Measurements from ENCODE around the gene LGALS7.
A peak's percentile ranks its signal among the peaks of the same experiment; 100 is the strongest.

LGALS7 gene

DNA sequence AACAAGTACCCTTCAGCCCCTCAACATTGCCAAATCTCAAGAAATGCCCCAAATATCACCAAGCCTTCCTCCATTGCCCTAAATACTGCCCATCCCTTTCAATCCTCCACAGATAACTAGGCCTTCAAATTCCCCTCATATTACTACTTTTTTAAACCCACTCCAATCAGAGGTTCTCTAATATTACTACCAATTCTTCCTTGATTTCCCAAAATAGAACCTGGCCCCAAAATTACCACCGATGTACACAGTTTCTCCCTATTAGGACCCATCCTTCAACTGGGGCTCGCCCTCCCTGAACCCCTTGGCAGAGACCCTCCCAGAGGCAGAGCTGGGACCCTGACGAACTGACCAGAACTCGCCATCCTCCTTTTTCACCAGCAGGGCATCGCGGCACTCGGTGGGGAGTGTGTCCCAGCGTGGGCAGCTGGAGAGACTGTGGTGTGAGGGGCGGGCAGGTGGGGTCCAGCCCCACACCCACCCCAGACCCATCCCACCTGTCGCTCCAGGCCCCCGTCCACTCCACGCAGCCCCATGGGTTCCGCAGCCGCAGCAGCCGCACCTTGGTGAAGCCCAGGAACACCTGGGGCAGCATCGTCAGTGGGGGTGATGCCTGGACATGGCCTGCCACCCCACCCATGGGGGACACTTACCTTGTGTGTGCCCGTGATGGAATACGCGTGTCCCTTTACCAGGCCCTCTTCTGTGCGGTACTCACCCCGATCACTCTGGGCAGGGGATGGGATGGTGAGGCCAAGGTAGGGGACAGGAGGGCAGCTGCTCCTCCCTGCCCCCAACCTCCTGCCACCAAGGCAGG is 35.2 kb downstream of the LGALS7 start:
- DNase-seq = no peak

DNA sequence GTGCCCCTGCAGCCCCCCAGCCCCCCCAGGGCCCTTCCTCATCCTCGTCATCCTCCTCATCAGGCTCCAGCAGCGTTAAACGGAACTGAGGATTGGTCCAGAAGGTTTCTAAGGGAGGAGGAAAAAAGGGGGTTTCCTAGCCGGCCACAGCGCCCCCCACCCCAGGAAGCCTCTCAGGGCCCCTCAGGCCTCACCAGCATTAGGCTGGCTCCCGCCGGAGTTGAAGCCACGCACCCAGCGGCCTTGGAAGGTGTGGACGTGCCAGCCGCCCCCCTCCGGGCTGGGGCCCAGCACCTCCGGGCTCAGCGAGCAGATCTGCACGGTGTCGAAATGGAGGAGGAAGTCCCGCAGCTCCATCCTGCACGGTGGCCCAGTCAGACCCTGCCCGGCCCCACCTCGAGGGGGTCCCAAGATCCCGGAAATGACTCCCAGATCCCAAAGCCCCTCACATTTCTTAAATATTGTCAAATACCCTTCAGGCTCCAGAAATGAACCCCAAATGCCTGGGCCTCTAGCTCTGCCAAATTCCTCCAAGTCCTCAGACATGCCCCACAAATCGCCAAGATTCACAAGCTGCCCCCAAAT is 35.9 kb downstream of the LGALS7 start:
- DNase-seq = peak; percentile 0

DNA sequence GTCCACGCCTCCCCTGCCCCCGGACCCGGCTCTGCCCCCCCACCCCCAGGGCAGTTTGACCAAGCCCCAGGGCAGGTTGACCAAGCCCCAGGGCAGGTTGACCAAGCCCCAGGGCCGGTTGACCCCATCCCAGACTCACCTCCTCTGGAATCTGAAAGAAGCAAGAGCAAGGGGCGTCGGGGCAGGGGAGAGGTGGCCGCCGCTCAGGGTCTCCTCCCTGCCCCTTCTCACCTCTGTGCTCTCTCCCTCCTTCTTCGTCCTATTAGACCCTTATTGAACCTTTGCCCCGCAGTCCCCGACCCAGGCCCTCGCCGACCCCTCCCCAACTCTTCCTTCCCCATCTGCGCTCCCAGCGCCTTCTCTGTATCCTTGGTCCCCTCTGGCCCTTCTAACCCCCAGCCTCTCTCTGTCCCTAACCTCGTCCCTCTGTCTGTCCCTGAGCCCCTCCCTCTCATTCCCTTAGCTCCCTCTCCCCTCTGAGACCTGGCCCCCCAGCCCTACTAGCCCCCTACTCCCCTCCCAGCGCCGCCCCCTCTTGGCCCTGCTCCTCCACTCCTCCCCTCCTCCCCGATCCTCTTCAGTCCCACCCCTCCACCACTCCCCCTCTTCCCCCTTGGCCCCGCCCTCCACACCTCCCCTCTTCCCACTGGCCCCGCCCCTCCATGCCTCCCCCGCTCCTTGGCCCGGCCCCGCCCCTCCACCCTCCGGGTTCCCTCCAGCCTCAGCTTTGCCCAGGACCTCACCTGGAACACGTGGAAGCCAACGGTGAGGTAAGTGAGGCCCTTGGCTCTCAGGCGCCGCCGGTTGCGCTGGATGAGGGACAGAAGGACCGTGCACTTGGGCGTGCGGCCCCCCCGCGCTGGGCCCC is 36.7 kb downstream of the LGALS7 start:
- DNase-seq = peak; percentile 40

DNA sequence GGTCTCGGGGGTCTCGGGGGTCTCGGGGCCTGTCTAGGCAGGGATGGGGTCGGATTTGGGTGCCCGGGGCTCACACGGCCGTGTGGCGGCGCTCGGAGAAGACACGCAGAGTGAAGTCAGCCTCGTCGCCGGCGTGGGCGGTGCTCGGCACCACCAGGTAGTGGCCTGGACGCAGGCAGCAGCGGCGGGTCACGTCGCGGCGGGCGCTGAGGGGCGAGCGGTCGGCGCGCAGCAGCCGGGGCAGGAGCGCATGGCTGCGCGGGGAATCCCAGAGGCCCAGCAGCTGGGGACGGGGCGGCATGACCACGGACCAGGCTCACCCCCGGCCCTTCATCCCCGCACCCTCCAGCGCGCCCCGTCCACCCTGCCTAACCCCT is 37.3 kb downstream of the LGALS7 start:
- peak; percentile 23 for DNase-seq

DNA sequence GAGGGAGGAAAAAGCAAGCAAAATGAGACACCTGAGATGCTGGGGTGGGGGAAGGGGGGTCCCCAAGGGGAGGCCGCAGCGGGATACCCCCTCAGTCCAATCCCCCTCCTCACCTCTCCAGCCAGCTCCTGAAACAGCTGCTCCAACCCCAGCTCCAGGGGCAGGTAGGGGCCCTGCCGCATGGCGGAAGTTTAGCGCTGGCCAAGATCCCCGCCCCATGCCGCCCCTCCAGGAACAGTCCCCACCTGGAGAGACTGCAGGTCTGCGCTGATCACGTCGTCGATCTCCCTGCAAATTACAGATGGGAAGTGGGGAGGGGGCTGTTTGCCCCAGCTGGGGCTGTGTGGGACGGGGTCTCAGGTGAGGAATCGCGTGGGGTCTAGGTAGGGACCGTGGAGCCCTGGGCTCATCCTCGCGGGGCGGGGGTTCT is 38.0 kb downstream of the LGALS7 start:
- no peak for DNase-seq

DNA sequence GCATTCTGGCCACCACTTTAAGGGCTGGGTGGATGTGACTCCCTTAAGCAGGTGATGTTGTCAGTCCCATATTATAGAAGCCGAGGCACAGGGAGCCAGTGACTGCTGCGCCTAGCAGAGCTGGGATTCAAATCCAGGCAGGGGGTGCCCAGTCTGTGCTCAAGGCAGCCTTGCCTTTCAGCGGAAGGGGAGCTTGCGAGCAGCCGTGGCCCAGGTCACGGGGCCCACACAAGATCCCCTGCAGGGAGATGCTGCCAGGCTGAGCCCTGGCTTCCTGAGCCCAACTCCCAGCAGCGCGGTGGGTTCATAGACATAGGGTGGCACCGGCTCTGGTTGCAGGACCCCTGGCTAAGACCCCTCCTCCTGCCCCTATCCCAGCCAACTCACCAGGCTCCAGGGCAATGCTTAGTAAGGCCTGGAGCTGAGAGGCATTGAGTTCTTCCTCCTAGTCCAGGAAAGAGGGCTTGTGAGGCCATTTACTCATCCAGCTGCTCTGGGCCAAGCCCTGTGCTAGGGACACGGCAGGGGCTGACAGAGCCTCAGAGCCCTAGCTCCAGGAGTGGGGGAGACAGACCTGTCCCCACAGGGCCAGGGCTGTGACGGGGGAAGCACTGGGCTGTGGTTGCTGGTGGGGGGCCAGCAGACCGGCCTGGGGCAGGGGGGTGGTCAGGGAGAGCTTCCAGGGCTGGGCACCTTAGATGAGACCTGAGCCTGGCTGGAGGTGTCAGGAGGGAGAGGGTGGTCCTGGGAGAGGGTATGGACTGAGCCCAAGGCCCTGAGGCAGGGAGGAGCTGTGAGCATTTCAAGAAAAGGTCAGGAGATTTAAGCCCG is 38.7 kb downstream of the LGALS7 start:
- peak; percentile 46 for DNase-seq

DNA sequence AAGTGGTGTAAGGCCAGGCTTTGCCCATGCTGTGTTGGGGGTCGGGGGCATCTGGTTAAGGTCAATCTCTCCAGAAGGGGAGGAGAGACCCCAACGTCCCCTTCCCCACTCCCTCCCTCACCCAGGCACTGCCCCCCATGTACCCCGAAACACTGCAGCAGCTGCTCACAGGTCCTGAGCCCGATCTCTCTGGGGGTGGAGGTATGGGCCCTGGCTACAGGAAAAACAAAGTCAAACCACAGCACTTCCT is 39.2 kb downstream of the LGALS7 start:
- no peak for DNase-seq

DNA sequence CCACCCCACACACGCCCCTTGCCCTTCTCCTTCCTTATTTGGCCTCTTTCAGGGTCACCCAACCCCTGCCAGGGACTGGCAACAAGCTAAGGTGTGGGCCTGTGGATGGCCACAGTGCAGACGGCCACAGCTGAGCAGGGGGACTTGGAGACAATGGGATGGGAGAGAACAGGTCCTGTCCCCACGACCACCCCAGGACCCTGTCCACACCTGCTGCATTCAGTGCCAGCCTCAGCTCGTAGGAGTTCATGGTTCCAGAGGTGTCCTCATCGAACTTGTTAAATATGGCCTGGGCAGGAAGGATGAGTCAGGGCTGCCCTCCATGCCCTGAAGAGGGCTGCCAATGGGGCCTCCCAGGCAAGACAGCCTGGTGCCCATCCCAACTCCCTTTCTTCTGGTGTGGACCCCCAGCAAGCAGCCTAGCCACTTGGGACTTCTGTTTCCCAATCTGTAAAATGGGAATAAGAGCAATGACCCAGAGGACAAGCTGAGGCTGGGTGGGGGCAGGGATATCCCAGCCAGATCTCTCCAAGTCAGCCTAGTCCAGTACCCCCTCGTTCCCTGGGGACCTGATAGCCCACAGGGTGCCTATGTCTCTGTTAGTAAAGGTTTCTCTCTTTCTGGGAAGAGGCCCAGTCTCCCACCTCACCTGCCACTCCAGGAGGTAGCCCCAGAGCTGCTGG is 39.7 kb downstream of the LGALS7 start:
- peak; percentile 31 for DNase-seq

DNA sequence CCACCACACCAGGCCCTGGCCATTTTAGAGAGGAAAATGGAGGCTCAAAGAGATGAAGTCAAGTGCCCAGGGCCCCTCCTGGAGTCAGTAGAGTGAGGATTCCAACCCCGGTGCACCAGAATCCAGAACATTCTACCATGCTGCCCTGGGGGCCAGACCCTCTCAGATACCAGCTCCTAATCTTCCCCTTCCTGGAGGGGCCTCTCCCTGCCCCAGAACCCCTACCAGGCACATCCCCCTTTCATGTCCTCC is 40.1 kb downstream of the LGALS7 start:
- no peak for DNase-seq

DNA sequence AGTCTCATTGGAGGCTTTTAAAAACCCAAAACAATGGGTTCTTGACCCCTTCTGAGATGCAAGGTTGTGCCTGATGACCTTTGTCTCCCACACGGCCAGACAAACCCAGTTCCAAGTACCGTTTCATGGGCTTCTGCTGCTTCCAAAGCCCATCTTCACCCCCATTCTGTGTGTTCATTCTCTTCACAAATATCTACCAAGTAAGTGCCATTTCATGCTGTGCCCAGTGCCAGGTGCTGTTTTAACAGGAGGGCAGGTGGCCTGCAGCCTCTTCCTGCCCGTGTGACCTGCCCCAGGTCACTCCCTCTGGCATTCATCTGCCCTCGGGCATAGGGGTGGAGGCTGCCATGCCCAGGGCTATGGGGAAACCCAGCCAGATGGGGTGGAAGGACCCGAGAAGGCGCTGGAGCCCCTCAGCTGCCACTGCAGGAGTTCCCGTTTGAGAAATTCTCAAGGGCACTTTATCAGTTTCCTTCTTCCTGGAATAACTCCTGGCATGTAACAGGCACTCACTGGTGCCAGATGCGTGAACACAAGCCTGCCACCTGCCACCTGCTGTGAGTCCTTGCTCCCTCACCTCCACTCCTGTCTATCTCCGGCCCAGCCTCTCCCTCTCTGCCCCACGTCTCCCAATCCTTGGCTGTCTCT is 41.5 kb downstream of the LGALS7 start:
- no peak for DNase-seq

DNA sequence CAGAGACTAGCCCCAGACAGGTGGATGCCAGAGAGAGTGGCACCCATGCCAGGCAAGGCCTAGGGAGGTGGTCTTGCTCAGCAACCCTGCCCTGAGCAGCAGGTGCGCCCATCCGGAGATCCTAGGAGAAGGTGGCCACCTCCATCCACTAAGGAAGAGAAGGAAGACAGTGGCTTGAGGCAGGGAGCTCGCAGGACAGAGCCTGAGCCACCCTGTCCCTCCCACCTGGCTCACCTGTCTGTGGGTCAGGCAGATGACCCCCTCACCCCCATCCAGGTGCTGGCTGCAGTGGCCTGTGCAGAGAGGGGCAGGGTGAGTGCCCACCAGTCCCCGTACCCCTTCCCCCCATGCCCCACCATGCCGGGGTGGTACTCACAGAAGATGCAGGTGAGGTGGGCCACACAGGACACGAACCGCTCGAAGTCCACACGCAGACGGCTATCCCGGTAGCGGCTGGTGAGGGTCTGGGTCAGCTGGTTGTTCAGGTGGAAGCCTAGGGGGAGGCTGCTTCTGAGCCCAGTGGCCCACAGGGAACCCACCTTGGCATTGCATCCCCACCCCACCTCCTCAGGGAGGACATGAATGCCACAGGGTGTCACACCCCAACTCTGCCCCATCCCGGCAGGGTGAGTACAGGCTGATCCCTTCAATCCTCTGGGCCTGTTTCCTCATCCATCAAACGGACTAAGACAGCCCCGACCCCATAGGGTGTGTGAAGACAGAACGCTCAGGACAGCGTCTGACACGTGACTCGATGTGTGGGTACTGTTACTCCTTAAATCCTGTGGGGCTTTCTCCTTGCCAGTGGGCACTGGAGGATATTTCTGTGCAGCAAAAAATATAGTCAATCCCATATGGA is 42.4 kb downstream of the LGALS7 start:
- no peak for DNase-seq

DNA sequence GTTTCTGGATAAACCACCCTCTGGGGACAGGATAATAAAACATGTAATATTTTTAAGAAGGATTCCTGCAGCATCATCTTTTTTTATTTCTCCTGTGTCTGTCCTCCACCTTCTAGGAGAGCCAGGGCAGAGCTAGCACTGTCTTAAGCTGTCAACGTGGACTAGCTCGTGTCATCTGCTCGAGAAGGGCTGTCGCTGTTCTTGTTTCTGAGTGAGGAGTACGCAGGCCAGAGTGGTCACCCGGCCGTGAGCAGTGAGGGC is 42.9 kb downstream of the LGALS7 start:
- DNase-seq = no peak

DNA sequence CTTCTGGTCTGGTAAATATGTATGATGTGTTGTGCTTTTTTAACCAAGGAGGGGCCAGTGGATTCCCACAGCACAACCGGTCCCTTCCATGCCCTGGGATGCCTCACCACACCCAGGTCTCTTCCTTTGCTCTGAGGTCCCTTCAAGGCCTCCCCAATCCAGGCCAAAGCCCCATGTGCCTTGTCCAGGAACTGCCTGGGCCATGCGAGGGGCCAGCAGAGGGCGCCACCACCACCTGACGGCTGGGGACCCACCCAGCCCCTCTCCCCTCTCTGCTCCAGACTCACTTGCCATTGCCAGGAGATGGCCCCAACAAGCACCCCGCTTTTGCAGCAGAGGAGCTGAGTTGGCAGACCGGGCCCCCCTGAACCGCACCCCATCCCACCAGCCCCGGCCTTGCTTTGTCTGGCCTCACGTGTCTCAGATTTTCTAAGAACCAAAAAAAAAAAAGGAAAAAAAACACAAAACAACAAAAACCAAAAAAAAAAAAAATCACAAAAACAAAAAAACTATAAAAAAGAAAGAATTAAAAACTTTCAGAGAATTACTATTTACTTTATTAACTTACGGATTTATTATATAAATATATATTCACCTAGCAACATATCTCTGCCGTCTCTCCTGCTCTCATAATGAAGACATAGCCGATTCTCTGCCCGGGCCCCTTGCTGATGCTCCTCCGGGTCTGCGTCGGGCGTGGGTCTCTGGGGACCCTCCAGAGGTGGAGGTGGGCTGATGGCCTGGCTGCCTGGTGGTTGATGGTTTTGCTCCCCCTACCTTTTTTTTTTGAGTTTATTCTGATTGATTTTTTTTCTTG is 43.5 kb downstream of the LGALS7 start:
- peak; percentile 61 for DNase-seq

DNA sequence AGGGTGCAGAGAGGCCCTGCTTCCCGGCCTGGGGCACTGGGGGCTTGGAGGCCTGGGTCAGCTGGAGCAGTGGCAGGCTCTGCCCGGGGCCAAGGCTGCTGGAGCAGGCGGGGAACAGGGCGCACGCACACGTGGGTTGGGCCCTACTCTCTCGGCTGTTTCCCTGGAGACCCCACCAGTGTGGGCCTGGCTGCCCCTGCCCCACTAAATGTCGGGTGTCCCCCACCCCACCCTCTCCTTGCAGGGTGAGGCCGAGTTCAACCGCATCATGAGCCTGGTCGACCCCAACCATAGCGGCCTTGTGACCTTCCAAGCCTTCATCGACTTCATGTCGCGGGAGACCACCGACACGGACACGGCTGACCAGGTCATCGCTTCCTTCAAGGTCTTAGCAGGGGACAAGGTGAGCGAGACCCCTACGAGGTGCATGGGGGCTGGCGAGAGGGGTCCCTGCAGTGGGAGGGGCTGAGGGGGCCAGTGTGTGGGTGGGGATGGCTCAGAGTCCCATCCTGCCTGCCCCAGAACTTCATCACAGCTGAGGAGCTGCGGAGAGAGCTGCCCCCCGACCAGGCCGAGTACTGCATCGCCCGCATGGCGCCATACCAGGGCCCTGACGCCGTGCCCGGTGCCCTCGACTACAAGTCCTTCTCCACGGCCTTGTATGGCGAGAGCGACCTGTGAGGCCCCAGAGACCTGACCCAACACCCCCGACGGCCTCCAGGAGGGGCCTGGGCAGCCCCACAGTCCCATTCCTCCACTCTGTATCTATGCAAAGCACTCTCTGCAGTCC is 44.4 kb downstream of the LGALS7 start:
- no peak for DNase-seq

DNA sequence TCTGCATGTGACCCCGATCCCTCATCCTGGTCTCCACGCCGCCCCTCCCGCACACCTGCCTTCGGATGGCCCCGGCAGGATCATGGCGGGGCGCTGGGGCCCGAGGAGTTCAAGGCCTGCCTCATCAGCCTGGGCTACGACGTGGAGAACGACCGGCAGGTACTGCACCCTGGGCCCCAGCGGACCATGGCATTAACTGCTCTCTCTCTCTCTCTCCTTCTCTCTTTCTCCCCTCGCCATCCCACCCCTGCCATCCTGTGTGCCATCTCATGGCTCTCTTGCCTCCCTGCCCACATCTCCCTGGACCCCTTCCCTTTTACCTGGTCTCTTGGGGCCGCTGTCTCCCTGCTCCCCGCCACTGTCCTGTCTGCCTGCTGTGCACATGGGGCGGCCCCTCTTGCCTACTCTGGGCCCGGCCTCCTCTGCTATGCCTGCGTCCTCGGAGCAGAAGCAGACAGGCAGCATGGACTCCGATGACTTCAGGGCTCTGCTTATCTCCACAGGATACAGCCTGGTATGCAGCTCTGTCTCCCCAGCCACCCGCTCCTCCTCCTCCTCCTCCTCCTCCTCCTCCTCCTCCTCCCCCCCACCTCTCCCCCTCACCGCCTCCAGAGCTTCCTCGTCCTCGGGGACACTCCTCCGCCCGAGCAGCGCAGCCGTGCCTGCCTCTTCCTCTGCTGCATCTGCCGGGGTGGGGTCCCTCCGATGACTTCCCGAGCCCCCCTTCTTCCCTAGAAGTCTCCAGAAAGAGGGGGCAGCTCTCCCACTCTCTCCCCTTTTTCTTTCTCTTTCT is 45.3 kb downstream of the LGALS7 start:
- peak; percentile 42 for DNase-seq

DNA sequence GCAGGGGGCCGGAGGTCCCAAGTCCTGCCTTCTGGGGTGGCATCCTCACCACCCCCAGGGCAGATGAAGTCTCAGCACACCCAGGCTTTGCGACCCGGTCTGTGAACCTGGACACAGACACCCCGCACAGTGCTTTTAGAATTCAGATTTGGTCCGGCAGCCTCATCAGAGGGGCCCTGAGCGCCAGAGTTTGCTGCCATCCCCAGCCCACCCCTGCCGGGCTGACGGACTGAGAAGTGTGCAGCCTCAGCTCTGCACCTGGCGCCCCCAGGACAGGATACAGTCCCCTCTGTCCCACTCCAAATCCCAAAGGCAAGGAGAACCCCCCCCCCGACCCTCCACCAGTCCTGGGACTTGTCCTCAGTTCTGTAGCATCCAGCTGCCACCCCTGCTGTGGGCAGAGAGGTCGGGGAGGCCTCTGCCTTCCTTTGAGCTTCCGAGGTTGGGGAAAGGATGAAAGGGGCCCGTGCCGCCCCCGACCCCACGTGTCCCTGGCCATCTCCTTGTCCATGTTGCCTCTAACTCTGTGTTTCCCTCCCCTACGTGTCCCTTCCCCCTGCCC is 45.9 kb downstream of the LGALS7 start:
- DNase-seq = no peak

DNA sequence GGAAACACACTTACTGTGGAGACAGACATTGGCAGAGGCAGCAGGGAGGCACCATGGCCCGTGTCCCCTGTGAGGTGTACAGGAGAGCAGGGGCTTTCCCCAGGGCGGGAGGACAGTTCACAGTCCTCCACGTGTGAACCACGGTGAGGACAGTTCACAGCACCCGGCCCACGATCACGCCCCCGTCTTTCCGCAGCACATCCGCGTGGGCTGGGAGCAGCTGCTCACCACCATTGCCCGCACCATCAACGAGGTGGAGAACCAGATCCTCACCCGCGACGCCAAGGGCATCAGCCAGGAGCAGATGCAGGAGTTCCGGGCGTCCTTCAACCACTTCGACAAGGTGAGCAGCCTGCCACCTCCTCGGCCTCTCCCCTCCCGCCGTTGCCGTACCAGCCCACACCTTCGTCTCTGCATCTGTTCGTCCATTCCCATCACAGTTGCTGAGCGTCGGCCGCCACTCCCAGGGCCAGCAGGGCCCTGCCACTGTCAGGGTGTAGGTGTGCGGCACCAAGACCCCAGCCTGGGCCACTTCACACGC is 46.5 kb downstream of the LGALS7 start:
- no peak for DNase-seq

DNA sequence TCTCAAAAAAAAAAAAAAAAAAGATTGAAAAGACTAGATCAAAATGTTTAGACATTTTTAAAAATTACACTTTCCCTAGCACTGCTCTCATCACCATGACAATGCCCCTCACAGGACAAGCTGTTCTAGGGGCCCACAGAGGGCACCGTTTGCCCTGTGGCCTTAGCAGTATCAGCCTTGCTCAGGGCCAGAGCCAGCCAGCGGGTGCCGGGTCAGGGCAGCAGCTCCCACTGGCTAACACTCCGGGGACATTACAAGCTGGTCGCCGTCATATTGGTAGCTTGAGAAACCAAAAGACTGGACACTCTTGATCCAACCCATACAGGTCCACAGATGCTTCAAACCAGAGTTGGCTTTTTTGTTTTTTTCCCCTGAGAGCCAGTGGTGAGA is 47.0 kb downstream of the LGALS7 start:
- no peak for DNase-seq
